ENCODE measurements around the gene CACNG1.

DNA sequence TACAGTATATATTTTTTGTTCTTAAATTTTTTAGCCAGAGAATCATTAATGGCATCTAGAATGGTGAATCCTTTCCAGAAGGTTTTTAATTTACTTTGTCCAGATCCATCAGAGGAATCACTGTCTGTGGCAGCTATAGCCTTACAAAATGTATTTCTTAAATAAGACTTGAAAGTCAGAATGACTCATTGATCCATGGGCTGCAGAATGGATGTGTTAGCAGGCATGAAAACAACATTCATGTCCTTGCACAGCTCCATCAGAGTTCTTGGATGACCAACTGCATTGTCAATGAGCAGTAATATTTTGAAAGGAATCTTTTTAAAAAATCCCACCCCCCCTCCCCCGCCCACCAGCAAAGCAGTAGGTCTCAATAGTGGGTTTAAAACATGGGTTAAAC is 51.4 kb downstream of the CACNG1 start:
- no peak for TF ChIP-seq CEBPB (IDR thresholded peaks at IDR 0.05)
- TF ChIP-seq, protein P1, sequence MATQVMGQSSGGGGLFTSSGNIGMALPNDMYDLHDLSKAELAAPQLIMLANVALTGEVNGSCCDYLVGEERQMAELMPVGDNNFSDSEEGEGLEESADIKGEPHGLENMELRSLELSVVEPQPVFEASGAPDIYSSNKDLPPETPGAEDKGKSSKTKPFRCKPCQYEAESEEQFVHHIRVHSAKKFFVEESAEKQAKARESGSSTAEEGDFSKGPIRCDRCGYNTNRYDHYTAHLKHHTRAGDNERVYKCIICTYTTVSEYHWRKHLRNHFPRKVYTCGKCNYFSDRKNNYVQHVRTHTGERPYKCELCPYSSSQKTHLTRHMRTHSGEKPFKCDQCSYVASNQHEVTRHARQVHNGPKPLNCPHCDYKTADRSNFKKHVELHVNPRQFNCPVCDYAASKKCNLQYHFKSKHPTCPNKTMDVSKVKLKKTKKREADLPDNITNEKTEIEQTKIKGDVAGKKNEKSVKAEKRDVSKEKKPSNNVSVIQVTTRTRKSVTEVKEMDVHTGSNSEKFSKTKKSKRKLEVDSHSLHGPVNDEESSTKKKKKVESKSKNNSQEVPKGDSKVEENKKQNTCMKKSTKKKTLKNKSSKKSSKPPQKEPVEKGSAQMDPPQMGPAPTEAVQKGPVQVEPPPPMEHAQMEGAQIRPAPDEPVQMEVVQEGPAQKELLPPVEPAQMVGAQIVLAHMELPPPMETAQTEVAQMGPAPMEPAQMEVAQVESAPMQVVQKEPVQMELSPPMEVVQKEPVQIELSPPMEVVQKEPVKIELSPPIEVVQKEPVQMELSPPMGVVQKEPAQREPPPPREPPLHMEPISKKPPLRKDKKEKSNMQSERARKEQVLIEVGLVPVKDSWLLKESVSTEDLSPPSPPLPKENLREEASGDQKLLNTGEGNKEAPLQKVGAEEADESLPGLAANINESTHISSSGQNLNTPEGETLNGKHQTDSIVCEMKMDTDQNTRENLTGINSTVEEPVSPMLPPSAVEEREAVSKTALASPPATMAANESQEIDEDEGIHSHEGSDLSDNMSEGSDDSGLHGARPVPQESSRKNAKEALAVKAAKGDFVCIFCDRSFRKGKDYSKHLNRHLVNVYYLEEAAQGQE (IDR thresholded peaks at IDR 0.05; ENCODE audit: low read depth) = no peak
